AG04449 (cell line): ENCODE data around the gene GFER.
"Not testable (repeated sequence)": the region's sequence is repeated elsewhere in the genome, so short reads cannot be mapped to it uniquely, and the experiment has no call there.

Experiments used
- CTCF ChIA-PET: fragments of 350-600 bp; formaldehyde crosslinking; extraction: SDS; loops from one replicate; lab custom pipeline; 2021; ENCODE audit warnings: antibody characterized with exemption; lab: Yijun Ruan, JAX
- POLR2A ChIA-PET: fragments of 400-600, 350-600 bp; formaldehyde crosslinking; extraction: SDS; loops from one replicate; lab custom pipeline; 2020; ENCODE audit warnings: antibody characterized with exemption, inconsistent platforms; lab: Yijun Ruan, JAX
- DNase-seq: peaks from one replicate; pipeline ENCODE4 v3.0.0-alpha.2; 2010; ENCODE audit warnings: low read depth, low spot score
- H3K4me3 ChIP-seq: 2 replicates; pipeline ENCODE4 v1.5.1; 2011; ENCODE audit warnings: low read depth, mild to moderate bottlenecking, control low read depth, low read length
- TF ChIP-seq, protein P1 (sequence below): IDR thresholded peaks from one replicate; pipeline ENCODE4 v1.5.1; 2011; ENCODE audit warnings: mild to moderate bottlenecking, moderate library complexity, low read length, control low read depth, inconsistent platforms; ENCODE audit not compliant: insufficient read depth; ENCODE audit errors: missing control alignments

The GFER gene

DNA sequence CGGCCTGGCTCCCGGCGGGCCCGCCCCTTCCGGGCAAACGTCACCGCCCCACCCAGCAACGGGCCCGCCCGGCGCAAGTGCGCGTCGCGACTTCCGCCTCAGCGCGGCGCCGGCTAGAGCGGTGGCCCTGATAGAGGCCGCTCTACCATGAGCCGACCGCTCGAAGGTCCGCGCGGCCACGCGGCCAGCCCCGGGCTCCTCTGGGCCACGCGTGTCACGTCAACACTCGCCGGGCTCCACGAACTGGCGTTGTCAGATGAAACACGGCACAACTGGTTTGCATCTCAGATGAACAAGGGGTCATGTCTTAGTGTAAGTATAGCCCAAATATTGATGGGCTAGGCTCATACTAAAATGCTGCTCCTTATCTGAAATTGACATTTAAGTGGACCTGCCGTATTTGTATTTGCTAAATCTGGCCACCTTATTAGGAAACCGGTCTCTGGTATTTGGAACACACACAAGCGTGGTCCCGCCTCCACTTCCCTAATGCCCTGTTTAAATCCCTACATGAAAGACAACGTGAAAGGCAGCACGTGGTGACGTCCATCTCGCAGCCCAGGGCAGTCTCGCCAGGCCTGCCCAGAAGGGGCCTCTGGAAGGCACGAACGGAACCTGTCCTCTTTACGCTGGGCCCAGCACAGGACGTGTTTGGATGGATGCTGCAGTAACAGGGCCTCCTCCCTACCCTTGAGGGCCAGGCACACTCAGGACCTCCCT lies 26.0 kb downstream of the GFER start, which contains the start of gene ZNF598:
TSS of gene ZNF598 (minus strand) at position 31 of the 720 bp plus-strand sequence.
- no peak for DNase-seq
- ChIA-PET CTCF (interaction anchor here (10.6 kb wide), 1 partner anchor 130 kb away, joined by 176 read pairs; the partner anchor contains the start of gene PKD1), POLR2A (interaction anchor here (0.6 to 1.2 kb wide), 2 partner anchors 26 to 145 kb away, joined by 3 read pairs; partner anchors contain the start of gene TRAF7)
- TF ChIP-seq, protein P1, sequence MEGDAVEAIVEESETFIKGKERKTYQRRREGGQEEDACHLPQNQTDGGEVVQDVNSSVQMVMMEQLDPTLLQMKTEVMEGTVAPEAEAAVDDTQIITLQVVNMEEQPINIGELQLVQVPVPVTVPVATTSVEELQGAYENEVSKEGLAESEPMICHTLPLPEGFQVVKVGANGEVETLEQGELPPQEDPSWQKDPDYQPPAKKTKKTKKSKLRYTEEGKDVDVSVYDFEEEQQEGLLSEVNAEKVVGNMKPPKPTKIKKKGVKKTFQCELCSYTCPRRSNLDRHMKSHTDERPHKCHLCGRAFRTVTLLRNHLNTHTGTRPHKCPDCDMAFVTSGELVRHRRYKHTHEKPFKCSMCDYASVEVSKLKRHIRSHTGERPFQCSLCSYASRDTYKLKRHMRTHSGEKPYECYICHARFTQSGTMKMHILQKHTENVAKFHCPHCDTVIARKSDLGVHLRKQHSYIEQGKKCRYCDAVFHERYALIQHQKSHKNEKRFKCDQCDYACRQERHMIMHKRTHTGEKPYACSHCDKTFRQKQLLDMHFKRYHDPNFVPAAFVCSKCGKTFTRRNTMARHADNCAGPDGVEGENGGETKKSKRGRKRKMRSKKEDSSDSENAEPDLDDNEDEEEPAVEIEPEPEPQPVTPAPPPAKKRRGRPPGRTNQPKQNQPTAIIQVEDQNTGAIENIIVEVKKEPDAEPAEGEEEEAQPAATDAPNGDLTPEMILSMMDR = no peak
- H3K4me3 ChIP-seq = peak within 1 kb of the TSS; percentile 83

DNA sequence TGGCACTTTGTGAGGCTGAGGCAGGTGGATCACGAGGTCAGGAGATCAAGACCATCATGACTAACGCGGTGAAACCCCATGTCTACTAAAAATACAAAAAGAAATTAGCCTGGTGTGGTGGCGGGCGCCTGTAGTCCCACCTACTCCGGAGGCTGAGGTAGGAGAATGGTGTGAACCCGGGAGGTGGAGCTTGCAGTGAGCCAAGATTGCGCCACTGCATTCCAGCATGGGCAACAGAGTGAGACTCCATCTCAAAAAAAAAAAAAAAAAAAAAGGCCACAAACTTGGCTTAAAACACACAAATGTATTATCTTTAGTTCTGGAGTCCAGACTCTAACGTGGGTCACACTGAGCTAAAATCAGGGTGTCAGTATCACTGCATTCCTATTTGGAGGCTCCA lies 27.7 kb downstream of the GFER start:
- not testable (repeated sequence) for DNase-seq, H3K4me3 ChIP-seq
- ChIA-PET POLR2A (interaction anchor here (0.8 kb wide), 1 partner anchor 139 kb away, joined by 3 read pairs; no protein-coding TSS in a partner anchor), CTCF (interaction anchor here (1.4 to 5.4 kb wide), 4 partner anchors 9 to 136 kb away, joined by 3 to 44 read pairs (median 30); no protein-coding TSS in a partner anchor)

- CTCF ChIA-PET = interaction anchor here (3.6 to 5.4 kb wide), 3 partner anchors 10 to 127 kb away, joined by 22 to 44 read pairs (median 38); no protein-coding TSS in a partner anchor
- no peak overlapping the region for H3K4me3 ChIP-seq
- no peak for DNase-seq
- POLR2A ChIA-PET = interaction anchor here (1.1 to 1.3 kb wide), 2 partner anchors 20 to 142 kb away, joined by 3 read pairs; partner anchors contain the start of gene TRAF7
- TF ChIP-seq, protein P1 = no peak
These were observed 29.5 kb downstream of the GFER start for GRCh38 chr16:2013527-2013926.

DNA sequence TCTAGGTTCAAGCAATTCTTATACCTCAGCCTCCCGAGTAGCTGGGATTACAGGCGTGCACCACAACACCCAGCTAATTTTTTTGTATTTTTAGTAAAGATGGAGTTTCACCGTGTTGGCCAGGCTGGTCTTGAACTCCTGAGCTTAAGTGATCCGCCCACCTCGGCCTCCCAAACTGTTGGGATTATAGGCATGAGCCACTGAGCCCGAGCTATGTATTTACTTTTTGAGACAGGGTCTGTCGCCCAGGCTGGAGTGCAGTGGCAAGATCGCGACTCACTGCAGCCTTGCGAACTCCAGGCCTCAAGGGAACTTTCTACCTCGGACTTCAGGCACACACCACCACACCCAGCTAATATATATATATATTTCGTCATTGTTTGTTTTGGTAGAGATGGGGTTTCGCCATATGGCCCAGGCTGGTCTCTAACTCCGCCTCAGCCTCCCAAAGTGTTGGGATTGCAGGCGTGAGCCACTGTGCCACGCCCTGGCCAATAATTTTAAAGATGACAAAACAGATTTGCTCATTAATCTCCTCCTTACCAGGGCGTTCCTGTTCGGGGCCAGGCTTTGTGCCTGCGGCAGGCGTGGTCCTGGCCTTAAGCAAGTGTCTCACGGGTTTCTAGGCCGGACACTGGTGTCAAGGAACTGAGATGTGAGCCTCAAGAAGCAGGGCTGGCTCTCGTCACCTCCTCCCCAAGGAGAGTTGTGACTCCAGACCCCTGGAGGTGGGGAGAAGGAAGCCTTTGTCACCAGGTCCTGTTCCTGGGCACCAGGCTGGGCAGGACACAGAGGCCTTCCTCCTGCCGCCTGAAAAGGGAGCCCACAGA lies 31.3 kb downstream of the GFER start:
- no peak overlapping the region for H3K4me3 ChIP-seq
- ChIA-PET CTCF (interaction anchor here (2.2 to 5.4 kb wide), 4 partner anchors 8 to 125 kb away, joined by 10 to 44 read pairs (median 30); no protein-coding TSS in a partner anchor), POLR2A (no interaction called here)
- TF ChIP-seq, protein P1 = no peak
- no peak for DNase-seq

DNA sequence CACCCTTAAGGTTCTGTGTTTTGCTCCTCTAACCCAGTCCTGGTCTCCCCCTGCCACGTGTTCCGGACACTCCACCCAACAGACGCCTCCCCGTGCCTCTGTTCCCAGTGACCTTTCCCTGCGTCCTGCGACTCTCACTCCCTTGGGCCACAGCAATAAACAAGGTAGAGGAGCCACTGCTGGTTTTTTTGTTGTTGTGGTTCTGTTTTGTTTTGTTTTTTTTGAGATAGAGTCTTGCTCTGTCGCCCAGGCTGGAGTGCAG lies 31.9 kb downstream of the GFER start:
- TF ChIP-seq, protein P1 = no peak
- no peak overlapping the region for H3K4me3 ChIP-seq
- POLR2A ChIA-PET = no interaction called here
- no peak for DNase-seq
- CTCF ChIA-PET = interaction anchor here (1.1 to 5.4 kb wide), 9 partner anchors 9 to 139 kb away, joined by 3 to 38 read pairs (median 5); partner anchors contain the start of genes NHERF2 and TRAF7

GRCh38 chr16:2016407-2016922 lies 32.5 kb downstream of the GFER start:
- POLR2A ChIA-PET = interaction anchor here (0.9 kb wide), 1 partner anchor 139 kb away, joined by 3 read pairs; the partner anchor contains the start of gene TRAF7
- CTCF ChIA-PET = interaction anchor here (1.1 to 2.2 kb wide), 8 partner anchors 9 to 138 kb away, joined by 3 to 10 read pairs (median 4); partner anchors contain the start of genes NHERF2 and TRAF7
- TF ChIP-seq, protein P1 = peak; percentile 50
- no peak overlapping the region for H3K4me3 ChIP-seq
- no peak for DNase-seq
